Astrocyte of the spinal cord (primary cell): ENCODE measurements around the gene SLC22A23.

Experiments
- DNase-seq: peaks from one replicate; pipeline ENCODE4 v3.0.0; 2011; ENCODE audit warnings: low read depth, low spot score
- H3K4me3 ChIP-seq: 2 replicates; pipeline ENCODE4 v1.5.1; 2011; ENCODE audit warnings: low read depth, mild to moderate bottlenecking, low read length, moderate library complexity
- CTCF ChIP-seq: IDR thresholded peaks from 2 replicates; pipeline ENCODE4 v1.5.1; 2012; ENCODE audit warnings: low read depth, mild to moderate bottlenecking, low read length, inconsistent platforms
- in situ Hi-C: cut with HindIII; loops from 2 replicates; pipeline ENCODE4 v1.10.0; 2017; ENCODE audit warnings: low sequenced_read_pairs

SLC22A23 gene

GRCh38 chr6:3500262-3501014 is 43.6 kb upstream of the SLC22A23 start:
- no peak for TF ChIP-seq CTCF
- no peak overlapping the region for H3K4me3 ChIP-seq
- in situ Hi-C loops, result no loop called here
- DNase-seq, result peak; percentile 84

- in situ Hi-C loops, result no loop called here
- DNase-seq, result no peak
- no peak for TF ChIP-seq CTCF
- no peak overlapping the region for H3K4me3 ChIP-seq
Observed at GRCh38 chr6:3499603-3500002, 42.8 kb upstream of the SLC22A23 start.

GRCh38 chr6:3496395-3496794 is 39.5 kb upstream of the SLC22A23 start:
- no peak for TF ChIP-seq CTCF
- in situ Hi-C loops, result no loop called here
- DNase-seq, result no peak
- H3K4me3 ChIP-seq, result no peak overlapping the region

GRCh38 chr6:3494391-3495100 is 37.7 kb upstream of the SLC22A23 start:
- in situ Hi-C loops, result no loop called here
- no peak for TF ChIP-seq CTCF
- no peak overlapping the region for H3K4me3 ChIP-seq
- DNase-seq, result no peak

- TF ChIP-seq CTCF, result no peak
- in situ Hi-C loops, result no loop called here
- DNase-seq, result no peak
- no peak overlapping the region for H3K4me3 ChIP-seq
Observed at GRCh38 chr6:3490625-3490980, 33.8 kb upstream of the SLC22A23 start.

GRCh38 chr6:3489961-3490624 is 33.2 kb upstream of the SLC22A23 start:
- in situ Hi-C loops, result no loop called here
- H3K4me3 ChIP-seq, result no peak overlapping the region
- TF ChIP-seq CTCF, result no peak
- DNase-seq, result no peak
